GM19372 (cell line): Measurements from ENCODE around the gene CAMK2D.
A peak's percentile ranks its signal among the peaks of the same experiment; 100 is the strongest.

Experiments
- ATAC-seq: cut with Tn5 transposase; IDR thresholded peaks from one replicate; pipeline ENCODE4 v1.9.1; 2021; ENCODE audit warnings: mild to moderate bottlenecking, low read depth, moderate library complexity; ENCODE audit not compliant: unreplicated experiment

Gene CAMK2D

DNA sequence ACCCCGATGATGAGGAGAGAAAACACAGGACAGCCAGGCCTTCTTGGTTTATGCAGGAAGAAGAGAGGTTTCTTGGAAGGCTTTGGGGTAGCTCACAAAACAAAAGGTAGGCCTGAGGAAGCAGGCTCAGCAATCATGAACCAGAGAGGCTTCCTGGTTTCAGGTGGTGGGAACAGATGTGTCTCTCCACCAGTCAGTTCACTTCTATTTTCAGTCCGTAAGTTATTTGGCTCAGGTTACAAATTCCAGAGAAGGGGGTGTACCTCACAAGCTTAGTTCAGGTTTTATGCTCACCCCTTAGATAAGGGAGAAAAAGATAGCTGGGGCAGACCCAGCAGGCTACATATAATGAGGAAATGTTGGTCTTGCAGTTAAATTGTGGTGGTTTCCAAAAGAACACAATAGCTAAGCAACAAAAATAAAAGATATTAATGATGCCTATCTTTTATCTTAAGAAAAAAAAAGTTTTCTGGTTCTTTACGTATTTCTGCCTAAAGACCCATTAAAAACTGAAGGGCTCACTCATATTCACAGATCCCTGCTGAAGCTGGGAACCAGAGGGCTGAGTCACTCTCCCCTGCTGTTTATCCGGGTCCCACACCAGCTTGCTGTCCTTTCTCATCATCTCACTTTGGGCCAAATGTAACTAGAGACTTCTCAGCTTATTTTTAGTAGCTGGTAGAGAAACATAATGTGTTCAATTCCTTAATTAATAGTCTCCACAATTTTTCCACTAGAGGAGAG is 177.0 kb downstream of the CAMK2D start:
- ATAC-seq: no peak

DNA sequence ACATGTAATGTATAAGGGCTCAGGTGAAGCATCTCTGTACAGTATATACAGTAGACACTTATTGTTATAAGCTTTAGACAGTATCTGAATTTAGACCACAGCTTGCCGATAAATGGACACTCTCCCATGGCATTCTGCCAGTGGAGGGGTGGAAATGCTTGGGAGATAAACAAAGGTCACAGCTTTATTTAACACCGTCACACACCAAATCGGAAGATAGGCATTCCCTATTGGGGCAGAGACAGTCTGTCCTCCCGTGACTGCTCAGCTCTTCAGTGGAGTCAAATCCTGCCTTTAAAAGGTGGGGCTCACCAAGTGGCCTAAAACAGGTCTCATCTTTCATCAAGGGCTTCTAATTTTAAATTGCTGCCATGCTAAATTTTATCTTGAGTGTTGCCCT is 178.8 kb downstream of the CAMK2D start:
- ATAC-seq: no peak

DNA sequence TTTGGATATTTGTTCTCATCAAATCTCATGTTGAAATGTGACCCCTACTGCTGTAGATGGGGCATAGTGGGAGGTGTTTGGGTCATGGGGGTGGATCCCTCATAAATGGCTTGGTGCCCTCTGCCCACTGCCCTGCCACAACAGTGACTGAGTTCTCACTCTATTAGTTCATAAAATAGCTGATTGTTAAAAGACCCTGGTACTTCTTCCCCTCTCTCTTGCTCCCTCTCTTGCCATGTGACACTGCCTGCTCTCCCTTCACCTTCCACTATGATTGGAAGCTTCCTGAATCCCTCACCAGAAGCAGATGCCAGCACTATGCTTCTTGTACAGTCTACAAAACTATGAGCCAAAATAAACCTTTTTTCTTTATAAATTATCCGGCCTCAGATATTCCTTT is 182.2 kb downstream of the CAMK2D start:
- ATAC-seq: no peak

DNA sequence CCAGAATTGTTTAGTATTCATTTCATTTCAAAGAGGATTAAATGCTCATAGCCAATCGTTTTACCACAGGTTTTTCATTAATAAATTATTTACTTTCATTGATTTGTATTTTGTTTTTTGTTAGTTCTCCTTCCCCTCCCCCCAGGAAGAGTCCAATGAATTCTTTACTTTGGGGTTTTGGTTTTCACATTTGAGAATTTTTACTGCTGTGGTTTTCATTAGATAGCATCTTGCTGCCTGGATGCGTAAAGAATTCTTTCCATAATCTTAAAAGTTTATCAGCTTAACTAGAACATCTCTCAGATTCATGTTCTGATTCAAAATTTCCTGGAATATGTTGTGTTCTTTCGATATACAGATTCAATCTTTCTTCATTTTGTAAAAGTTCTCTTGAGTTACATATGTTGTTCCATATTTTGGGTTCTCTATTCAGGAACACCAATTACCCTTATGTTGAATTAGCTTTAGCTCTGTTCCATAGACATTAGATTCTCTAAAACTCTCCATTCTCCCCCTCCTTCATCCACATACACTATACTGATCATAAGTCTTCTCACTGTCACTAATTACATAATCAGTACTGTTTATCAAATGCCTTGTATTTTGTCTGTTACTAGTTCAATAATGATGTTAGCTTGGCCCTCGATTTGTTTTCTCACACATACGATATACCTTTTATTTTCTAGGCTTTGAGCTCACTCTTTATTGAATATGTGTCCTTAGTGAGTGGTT is 184.4 kb downstream of the CAMK2D start:
- ATAC-seq: no peak

DNA sequence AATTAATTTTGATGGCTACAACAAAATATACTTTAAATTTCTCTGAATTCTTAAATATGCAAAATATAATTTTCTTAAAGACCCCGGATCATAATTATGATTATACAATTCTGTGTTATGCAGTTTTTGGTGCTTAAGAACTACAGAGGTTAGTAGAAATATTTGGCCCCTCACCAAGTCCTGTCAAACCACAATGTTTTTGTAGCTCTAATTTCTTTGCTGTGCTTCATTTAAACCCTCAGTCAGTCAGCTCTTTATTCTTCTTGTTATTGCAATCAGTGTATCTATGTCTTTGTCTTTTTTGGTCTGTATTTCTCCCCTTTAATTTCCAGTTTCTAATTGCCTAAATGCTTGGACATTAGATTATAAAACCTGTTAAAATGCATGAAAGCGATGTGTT is 186.1 kb downstream of the CAMK2D start:
- ATAC-seq: no peak

DNA sequence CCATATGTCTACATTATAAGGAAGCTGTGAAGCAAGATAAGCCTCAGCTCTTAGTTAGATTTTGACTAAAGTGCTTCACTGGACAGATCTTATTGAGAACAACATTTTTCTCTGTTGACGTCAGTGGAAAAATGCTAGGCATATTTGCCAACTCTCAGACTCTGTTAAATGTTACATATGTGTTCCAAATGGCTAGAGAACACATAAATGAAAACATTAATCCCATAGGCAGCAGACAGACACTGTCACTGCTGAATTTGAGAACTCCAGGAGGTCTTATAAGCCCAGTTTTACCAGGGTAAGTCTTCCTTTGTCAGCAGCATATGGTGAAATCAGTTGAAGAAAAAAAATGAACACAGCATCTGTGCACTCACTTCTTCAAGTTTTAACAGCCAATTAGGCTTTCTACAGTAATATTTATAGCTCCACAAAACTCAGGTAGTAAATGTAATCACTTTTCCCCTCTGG is 186.9 kb downstream of the CAMK2D start:
- ATAC-seq: no peak

DNA sequence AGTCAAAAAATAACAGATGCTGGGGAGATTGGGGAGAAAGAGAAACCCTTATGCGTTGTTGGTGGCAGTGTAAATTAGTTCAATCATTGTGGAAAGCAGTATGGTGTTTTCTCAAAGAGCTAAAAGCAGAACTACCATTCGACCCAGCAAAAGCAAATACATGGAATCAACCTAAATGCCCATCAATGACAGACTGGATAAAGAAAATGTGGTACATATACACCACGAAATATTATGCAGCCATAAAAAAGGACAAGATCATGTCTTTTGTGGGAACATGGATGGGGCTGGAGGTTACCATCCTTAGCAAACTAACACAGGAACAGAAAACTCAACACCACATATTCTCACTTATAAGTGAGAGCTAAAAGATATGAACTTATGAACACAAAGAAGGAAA is 188.9 kb downstream of the CAMK2D start:
- ATAC-seq: no peak

DNA sequence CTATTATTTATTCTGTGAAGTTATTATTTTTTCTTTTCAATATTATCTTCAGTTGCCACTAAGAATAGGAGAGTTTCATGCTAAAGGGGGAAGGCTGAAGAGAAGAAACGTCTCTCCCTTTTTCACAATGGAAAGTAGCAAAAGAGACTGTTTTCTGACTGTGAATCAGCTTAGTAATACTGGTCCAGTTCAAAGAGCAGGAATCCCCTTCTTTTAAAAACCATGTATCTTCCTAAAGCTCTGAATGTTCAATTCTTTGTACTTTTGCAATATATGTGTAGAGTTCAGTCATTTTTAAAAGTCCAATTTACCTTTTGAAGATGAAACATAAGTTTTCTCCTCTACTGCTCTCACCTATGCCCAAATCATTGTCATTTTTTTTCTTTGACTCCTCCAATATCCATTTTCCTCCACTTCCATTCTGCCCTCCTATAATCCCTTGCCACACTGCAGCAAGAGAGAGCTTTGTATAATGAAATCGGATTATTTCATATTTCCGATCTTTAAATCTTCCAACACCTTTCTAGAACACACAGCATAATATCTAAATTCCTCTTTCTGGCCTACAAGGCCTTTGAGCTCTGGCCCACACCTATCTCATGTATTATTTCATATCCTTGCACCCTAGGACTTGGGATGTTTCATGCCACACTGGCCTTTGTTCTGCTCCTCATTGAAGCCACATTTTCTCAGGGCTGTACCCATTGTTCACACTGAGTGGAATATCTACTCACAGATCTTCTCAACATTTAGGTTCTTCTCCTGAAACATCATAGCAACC is 195.3 kb downstream of the CAMK2D start:
- ATAC-seq: no peak

DNA sequence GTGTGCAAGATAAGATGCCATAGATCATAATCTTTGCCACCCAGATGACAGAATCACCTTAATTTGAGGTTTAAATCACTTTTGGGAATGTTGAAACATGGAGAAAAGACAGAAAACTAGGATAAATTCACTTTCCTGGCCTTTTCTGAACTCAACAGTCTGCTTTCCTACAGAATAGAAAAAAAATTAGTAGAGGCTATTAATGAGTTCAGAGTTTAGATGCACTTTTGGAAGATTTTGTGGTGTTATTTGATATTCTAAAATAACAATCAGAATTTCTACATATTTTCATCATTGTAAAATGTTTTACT is 195.9 kb downstream of the CAMK2D start:
- no peak for ATAC-seq

DNA sequence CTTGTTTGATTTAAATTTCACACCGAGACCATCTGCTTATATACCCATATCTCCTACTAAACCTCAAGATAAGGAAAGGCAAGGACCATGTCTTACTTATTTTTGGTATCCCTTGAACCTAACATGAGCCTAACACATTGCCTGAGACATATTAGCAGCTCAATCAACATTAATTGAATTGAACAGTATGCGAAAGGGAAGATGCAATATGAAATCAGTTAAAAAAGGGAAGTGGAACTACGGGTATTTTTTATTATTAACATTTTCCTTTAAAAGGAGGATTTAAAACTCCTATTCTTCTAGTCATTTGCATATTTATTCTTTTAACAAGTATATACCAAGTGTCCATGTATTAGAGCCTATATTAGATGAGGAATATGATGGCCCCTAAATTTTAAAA is 197.0 kb downstream of the CAMK2D start:
- ATAC-seq: peak; percentile 22

DNA sequence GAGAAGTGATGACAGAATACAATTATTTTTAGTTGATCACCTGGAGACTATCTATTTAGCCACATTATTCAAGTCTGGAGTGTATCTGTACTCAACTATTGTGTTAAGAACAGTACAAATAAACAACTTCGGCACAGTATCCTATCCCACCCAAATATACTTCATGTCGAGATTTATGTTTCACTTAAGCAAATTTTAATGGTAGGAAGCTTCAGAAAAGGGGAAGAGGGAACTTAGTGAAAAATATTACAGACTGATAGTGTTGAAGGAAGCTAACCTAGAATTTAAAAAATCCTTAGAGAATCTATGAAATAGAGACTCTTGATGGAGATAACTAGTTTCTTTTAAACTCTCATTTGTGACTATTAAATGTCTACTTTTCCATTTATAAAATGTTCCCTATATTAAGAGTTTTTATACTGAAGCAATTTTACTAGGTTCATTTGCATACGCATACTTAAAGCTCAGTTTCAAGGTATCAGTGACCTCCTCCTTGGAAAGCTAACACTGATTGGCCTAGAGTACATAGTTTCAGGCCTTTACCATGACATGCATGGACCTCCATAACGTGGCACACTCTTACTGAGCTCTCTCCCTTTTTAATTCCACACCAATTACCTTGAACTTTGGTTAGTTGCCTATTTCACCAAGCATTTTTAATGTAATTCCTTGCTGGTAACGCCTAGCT is 197.7 kb downstream of the CAMK2D start:
- no peak for ATAC-seq

DNA sequence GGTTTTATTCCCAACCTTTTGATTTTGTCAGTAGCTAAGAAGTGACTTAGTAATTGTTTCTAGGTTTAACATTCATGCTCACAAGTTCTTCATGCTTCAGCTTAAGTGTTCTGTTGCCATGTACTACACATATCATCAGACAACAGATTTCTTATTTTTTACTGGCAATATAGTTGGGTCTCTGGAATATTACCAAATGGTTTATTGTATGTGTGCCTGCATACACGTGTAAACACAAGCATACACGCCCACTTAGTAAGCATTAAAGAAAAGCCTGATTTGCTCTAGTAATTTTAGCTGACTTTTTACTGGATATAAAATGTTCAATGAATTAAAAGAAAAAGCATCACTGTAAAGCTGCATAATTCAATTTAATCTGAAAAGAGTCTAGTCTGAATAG is 199.8 kb downstream of the CAMK2D start:
- ATAC-seq: no peak

DNA sequence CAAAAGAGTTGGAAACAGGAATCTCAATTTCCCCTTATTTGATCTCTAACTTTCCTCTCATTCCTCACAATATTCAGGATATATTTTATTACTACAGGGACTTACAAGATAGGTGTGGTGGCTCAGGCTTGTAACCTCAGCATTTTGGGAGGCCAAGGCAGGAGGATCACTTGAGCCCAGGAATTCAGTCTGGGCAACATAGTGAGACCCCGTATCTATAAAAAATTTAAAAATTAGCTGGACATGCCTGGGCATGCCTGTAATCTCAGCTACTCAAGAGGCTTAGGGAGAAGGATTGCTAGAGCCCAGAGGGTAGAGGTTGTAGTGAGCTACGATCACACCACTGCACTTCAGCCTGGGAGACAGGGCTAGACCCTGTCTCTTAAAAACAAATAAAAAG is 200.4 kb downstream of the CAMK2D start:
- ATAC-seq: no peak

DNA sequence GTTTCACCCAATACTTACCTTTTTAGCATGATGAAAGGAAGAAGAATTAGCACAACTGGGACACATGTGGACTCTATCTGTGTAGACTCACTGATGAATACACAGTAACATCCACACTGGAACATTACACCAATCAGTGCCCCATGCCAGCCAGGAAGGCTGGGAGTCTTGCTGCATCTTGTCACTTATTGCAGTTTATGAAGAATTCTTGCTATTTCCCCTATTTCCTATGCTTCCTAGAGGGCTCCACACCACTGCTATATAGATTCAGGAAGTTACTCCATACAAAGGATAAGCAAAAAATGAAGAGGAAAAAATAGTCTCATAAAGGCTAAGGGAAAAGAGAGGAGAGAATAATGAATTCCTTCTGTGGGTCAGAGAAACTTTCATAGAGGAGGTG is 201.0 kb downstream of the CAMK2D start:
- ATAC-seq: no peak

DNA sequence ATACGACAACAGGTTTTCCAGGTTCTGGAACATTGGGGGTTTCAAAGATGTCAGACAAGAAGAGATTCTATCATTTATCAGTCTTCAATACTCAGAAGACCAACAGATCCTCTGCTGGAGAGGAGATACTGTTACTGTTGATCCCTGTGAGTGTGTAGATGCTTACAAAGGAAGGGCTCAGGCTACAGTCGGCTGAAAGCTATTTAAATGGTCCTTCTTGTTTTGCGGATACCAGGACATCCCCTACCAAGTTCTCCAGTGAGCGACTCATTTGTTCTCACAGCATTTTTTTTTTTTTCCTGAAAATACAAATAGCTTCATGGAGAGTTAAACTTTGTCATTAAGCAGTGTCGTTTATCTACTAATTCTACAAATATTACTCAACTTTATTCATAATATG is 201.6 kb downstream of the CAMK2D start:
- no peak for ATAC-seq

DNA sequence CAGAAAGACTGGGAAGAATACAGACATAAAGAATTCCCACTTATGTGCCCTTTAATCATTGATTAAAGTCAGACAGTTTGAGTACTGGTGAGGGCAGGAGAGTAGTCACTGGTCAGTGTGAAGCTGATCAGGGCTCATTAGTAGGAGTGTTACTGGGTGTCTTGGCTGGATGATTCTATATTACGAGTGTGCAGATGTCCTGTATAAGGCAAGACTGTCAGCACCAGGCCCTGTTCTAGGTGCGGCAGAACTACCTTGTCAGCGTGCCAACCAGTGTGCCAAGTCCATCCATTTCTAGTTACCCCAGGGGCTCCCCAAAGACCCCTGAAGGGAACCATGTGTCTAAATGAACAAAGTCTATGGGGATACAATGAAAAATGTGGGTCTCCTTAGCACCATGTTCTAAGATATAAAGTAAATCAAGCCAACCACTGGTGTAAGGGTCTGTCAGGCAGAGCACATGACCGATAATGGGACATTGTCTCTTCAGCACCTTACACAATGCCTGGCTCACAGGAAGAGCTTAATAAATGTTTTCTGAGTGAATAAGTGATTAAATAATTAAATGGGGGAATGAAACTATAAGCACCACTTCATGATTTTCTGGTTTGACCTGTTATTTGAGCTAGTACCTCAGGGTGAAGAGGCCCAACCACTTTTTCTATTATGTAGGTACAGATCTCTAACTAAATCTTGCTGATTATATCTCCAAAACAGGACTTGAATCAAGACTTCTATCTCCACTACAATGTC is 205.0 kb downstream of the CAMK2D start:
- no peak for ATAC-seq

DNA sequence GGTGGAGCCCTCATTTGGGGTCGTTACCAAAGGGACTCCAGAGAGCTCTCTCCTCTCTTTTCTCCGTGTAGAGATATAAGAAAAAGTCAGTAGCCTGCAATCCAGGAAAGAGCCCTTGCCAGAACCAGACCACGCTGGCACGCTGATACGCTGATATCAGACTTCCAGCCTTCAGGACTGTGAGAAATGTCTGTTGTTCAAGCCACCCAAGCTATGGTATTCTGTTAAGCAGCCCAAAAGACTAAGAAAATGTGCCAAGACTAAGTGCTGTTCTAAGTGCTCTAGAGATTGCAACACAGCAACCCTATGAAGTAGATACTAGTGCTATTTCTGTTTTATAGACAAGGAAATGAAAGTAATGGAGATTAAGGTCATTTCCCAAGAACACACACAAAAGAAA is 205.7 kb downstream of the CAMK2D start:
- ATAC-seq: no peak

DNA sequence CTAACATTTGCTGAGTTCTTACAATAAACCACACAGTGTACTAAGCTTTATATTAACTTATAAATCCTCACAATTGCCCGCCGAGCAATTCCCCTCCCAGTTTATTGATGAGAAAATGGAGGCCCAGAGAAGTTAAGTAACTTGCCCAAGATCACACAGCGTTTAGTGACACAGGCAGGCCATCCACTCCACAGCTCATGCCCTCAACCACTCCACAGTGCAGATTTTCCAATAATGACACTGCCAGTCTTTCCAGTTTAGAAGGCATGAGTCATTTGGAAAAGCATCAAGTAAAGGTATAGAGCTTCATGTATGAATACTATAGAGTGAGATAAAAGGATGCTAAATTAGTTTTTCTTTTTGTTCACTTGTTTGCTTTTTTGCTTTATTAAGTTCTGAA is 208.5 kb downstream of the CAMK2D start:
- no peak for ATAC-seq

DNA sequence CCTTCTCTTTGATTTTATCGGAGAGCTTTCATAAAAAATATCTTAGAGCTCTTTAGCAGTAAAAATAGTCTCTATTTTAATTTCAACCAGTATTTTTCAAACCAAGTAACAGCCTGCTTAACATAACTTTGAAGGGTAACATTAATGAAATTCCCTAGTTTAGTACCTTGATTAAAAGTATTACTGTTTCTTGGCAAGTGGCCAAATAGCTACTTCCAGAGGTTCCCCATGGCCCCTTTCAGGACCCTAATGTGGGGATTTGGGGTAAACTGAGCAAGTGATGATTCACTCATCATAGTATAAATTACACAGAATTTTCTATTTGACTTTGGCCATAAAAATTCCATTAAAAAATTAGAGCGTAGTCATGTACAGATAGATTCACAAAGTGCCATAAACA is 211.0 kb downstream of the CAMK2D start:
- no peak for ATAC-seq

DNA sequence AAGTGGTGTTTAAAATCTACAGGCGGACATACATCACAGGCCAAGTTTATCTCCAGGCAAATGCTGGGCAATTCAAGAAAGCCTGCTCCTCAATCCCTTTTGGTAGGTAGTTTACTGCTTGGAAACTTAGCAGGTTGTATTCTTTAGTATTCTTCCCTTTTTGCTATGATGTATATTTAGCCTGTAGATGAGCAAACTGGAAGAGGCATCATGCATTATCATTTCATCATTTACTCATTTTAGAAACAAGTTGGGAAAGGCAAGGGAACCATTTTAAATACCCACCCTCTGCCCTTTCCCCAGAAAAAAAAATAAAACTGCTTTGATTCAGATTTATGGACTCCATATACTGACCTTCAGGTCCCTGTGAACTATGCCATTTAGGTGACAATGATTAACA is 213.2 kb downstream of the CAMK2D start:
- ATAC-seq: no peak
